Uterus (tissue), 2 donors: ENCODE data around the gene LCTL.

Experiments
- POLR2A ChIP-seq, 2 donors: fragments of 450-650 bp; IDR thresholded peaks; one replicate each; pipeline ENCODE4 v1.6.1; 2016; ENCODE audit warnings: antibody characterized with exemption in 2 of 2, mild to moderate bottlenecking in 1 of 2, moderate library complexity in 1 of 2
- TF ChIP-seq, protein P1 (sequence below), 4 experiments: fragments of 200-600 bp in 2 of 4; fragments of 450-650 bp in 2 of 4; sonication (generic) in 2 of 4; IDR thresholded peaks; one replicate each; pipeline ENCODE4 v1.5.1; 2016 to 2019; ENCODE audit warnings: antibody characterized with exemption in 4 of 4, mild to moderate bottlenecking in 2 of 4, moderate library complexity in 1 of 4

- TF ChIP-seq, protein P1, sequence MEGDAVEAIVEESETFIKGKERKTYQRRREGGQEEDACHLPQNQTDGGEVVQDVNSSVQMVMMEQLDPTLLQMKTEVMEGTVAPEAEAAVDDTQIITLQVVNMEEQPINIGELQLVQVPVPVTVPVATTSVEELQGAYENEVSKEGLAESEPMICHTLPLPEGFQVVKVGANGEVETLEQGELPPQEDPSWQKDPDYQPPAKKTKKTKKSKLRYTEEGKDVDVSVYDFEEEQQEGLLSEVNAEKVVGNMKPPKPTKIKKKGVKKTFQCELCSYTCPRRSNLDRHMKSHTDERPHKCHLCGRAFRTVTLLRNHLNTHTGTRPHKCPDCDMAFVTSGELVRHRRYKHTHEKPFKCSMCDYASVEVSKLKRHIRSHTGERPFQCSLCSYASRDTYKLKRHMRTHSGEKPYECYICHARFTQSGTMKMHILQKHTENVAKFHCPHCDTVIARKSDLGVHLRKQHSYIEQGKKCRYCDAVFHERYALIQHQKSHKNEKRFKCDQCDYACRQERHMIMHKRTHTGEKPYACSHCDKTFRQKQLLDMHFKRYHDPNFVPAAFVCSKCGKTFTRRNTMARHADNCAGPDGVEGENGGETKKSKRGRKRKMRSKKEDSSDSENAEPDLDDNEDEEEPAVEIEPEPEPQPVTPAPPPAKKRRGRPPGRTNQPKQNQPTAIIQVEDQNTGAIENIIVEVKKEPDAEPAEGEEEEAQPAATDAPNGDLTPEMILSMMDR (IDR thresholded peaks at IDR 0.05): no peak
- TF ChIP-seq POLR2A (IDR thresholded peaks at IDR 0.05): no peak
Measured at GRCh38 chr15:66598095-66598815, 32.5 kb upstream of the LCTL start.
